GM21717 (cell line): Measurements from ENCODE around the gene COPS6.
"Not testable (repeated sequence)": the region's sequence is repeated elsewhere in the genome, so short reads cannot be mapped to it uniquely, and the experiment has no call there.

Experiments
- ATAC-seq: cut with Tn5 transposase; IDR thresholded peaks from one replicate; pipeline ENCODE4 v1.9.1; 2021; ENCODE audit warnings: mild to moderate bottlenecking, moderate library complexity; ENCODE audit not compliant: unreplicated experiment

The COPS6 gene

GRCh38 chr7:100126239-100126930 is 37.6 kb downstream of the COPS6 start:
- ATAC-seq, result peak; percentile 21

GRCh38 chr7:100126931-100127865 is 38.4 kb downstream of the COPS6 start, which contains the start of gene MBLAC1:
Gene MBLAC1, plus strand, starts transcription at chr7:100126967. Its CDS starts 429 bp downstream, at chr7:100127396.
- ATAC-seq, result peak; percentile 69

GRCh38 chr7:100127866-100128636 is 39.3 kb downstream of the COPS6 start:
- no peak for ATAC-seq

GRCh38 chr7:100128637-100128963 is 39.8 kb downstream of the COPS6 start:
- no peak for ATAC-seq

GRCh38 chr7:100130220-100130607 is 41.4 kb downstream of the COPS6 start:
- ATAC-seq, result not testable (repeated sequence)

GRCh38 chr7:100130608-100131453 is 42.1 kb downstream of the COPS6 start:
- no peak for ATAC-seq

- ATAC-seq, result no peak
Measured at GRCh38 chr7:100132126-100132525, 43.4 kb downstream of the COPS6 start.

- ATAC-seq, result peak; percentile 67
Measured at GRCh38 chr7:100132697-100133151, 44.0 kb downstream of the COPS6 start.

- ATAC-seq, result no peak
Measured at GRCh38 chr7:100137851-100138760, 49.3 kb downstream of the COPS6 start.

- no peak for ATAC-seq
Measured at GRCh38 chr7:100141555-100141949, 52.8 kb downstream of the COPS6 start.
